ENCODE measurements around the gene RNF223.

DNA sequence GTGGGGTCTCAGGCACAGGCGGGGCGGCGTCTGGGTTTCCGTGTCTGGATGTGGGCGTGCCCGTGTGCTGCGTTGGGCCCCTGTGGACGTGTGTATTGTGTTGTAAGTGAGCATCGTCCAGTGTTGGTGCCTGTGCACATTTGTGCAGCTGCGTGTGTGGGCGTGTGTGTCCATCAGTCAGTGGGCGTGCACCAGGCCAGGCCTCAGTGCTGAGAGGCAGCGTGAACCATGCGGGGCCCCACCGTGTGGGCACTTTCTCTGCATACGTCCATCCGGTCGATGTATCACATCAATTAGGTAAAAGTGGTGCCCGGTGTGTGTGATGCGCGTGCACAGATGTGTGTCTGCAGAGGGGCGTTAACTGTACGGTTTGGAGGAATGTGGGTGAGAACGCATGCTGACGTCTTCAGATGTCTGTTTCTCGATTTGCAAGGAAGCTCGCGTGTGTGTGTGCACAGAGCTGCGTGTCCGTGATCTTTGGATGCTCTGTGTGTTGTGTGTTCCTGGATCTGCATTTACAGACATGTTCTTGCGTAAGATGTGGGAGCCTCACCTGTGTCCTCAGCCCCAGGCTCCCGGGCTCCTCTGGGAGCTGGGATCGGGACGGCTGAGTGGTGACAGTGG lies 29.5 kb downstream of the RNF223 start:
- TF ChIP-seq, protein P1, sequence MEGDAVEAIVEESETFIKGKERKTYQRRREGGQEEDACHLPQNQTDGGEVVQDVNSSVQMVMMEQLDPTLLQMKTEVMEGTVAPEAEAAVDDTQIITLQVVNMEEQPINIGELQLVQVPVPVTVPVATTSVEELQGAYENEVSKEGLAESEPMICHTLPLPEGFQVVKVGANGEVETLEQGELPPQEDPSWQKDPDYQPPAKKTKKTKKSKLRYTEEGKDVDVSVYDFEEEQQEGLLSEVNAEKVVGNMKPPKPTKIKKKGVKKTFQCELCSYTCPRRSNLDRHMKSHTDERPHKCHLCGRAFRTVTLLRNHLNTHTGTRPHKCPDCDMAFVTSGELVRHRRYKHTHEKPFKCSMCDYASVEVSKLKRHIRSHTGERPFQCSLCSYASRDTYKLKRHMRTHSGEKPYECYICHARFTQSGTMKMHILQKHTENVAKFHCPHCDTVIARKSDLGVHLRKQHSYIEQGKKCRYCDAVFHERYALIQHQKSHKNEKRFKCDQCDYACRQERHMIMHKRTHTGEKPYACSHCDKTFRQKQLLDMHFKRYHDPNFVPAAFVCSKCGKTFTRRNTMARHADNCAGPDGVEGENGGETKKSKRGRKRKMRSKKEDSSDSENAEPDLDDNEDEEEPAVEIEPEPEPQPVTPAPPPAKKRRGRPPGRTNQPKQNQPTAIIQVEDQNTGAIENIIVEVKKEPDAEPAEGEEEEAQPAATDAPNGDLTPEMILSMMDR (IDR thresholded peaks at IDR 0.05; ENCODE audit: low read length): no peak
- no peak for TF ChIP-seq EZH2 (IDR thresholded peaks at IDR 0.05; ENCODE audit: borderline replicate concordance, low read length)

All from OCI-LY1 (cell line).